ENCODE data around the gene PRCC. TPM values are rescaled to one million over a fixed set of nuclear protein-coding genes. Genes with fewer than 3 reads are reported as not detected.

PRCC gene
- total RNA-seq, 1 donor from 2014 or later = 117 TPM

DNA sequence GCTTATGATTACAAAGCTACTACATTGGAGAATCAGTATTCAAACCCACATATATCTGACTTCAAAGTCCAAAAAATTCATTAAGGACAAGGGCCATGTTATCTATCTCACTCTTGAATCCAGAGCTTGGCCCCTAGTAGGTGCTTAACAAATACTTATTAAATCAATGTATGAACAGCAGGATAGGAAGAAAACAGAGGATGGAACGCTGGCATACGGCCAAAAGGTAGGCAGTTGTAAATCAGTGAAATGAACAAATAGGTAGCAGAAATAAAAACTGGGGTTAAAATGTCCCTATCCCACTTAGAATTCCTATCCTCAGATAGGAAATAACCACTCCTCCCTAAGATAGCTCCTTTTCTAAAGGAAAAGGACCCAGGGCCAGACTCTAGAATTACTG is 28.4 kb upstream of the PRCC start:
- Mint-ChIP-seq H3K9me3 (no peaks in the 10 kb centered on the region), H3K4me1 (ENCODE audit: low read depth) (peaks cover 36% of the 10 kb centered on the region), H3K27ac (peak overlapping the region; percentile 10), H3K36me3 (ENCODE audit: low read depth) (peaks cover 42% of the 10 kb centered on the region), H3K4me3 (peak overlapping the region; percentile 69), H3K27me3 (ENCODE audit: insufficient read depth) (no peaks in the 10 kb centered on the region)
- intact Hi-C loops (cut with micrococcal nuclease) = no loop called here
- no peak for DNase-seq (ENCODE audit: low spot score)

- H3K27me3 Mint-ChIP-seq (ENCODE audit: insufficient read depth) = no peaks in the 10 kb centered on the region
- no peak for DNase-seq (ENCODE audit: low spot score)
- H3K27ac Mint-ChIP-seq = peak overlapping the region; percentile 94
- H3K4me1 Mint-ChIP-seq (ENCODE audit: low read depth) = peaks cover 47% of the 10 kb centered on the region
- peak overlapping the region; percentile 93 for H3K4me3 Mint-ChIP-seq
- no peaks in the 10 kb centered on the region for H3K9me3 Mint-ChIP-seq
- peaks cover 47% of the 10 kb centered on the region for H3K36me3 Mint-ChIP-seq (ENCODE audit: low read depth)
- intact Hi-C loops (cut with micrococcal nuclease) = loop anchor here (5.0 to 10.0 kb wide), 4 partner anchors 238 to 883 kb away; partner anchors contain the start of genes ETV3, GON4L, MEF2D and SLC25A44
Observed at GRCh38 chr1:156740237-156740740, 27.0 kb upstream of the PRCC start.

DNA sequence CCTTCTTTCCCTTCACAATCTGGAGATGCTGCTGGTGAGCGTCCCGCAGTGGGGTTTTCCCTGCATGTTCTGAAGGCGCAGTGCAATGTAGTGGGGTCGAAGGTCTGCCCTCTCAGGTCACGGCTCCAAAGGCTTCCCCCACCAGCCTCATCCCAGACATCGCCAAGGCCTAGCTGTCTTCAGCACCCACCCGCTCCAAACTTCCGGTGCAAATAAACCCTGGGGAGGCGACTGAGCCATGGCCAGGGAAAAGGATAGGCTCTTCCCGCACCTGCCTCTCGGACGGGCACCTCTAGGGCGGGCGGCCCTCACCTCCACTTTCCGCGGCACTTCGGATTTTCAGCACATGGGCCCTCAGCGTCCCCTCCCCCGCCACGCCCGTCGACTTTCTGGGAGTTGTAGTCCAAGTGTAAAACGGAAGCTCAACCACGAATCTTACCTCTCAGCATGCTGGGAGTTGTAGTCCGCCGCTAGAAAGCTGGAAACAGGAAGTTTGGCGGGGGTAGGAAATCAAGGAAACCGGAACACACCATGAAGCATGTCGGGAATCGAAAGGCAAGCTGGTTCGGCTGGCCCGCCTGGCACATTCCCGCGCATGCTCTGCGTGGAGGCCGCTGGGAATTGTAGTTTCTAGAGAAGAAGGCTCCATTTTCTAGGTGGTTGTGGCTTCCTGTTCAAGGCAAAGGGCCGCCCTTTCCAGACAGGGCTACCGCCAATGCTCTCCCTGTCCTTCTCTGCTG is 26.4 kb upstream of the PRCC start, which contains the start of gene MRPL24:
TSS of gene MRPL24 (minus strand) at position 348 of the 740 bp plus-strand sequence. CDS start 2,384 bp downstream, outside the sequence.
- peaks cover 53% of the 10 kb centered on the region for H3K36me3 Mint-ChIP-seq (ENCODE audit: low read depth)
- peak within 1 kb of the TSS; percentile 94 for H3K27ac Mint-ChIP-seq

DNA sequence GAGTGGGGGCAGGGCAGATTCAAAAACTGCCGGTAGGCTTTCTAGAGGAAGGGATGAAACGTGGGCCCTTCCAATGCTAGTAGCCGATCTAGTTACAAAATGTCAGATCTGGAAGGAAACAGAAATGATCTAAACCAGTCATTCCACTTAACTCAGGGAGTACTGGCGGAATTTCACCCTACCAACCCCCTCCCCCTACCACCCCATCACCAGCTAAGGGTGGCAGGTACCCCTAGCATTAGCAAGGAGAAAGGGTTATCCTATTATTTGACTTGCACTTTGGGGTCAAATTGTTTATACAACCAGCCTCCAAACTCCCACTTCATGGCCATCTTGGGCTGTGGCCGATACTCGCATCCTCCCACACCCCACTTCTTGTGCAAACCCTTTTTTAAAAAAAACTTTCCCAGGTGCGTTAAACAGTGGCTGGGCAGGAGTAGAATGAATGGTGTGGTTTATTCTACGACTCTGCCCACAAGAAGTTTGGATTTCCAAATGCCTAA is 25.8 kb upstream of the PRCC start:
- intact Hi-C loops (cut with micrococcal nuclease) = loop anchor here (1.0 to 10.0 kb wide), 9 partner anchors 10 to 884 kb away; partner anchors contain the start of genes CCT3, ETV3, GON4L and HDGF
- peak overlapping the region; percentile 94 for H3K27ac Mint-ChIP-seq
- DNase-seq (ENCODE audit: low spot score) = no peak
- peaks cover 60% of the 10 kb centered on the region for H3K4me1 Mint-ChIP-seq (ENCODE audit: low read depth)
- H3K36me3 Mint-ChIP-seq (ENCODE audit: low read depth) = peaks cover 57% of the 10 kb centered on the region
- H3K4me3 Mint-ChIP-seq = peak overlapping the region; percentile 93
- H3K27me3 Mint-ChIP-seq (ENCODE audit: insufficient read depth) = no peaks in the 10 kb centered on the region
- H3K9me3 Mint-ChIP-seq = no peaks in the 10 kb centered on the region

More for the DNA sequence above, 26.4 kb upstream of the PRCC start, which contains the start of gene MRPL24:
- Mint-ChIP-seq H3K4me1 (ENCODE audit: low read depth) (peaks cover 53% of the 10 kb centered on the region), H3K4me3 (peak within 1 kb of the TSS; percentile 93), H3K9me3 (no peaks in the 10 kb centered on the region), H3K27me3 (ENCODE audit: insufficient read depth) (no peaks in the 10 kb centered on the region)
- intact Hi-C loops (cut with micrococcal nuclease) = loop anchor here (1.0 to 10.0 kb wide), 9 partner anchors 10 to 884 kb away; partner anchors contain the start of genes CCT3, ETV3, GON4L and HDGF
- DNase-seq (ENCODE audit: low spot score) = peak; percentile 97

DNA sequence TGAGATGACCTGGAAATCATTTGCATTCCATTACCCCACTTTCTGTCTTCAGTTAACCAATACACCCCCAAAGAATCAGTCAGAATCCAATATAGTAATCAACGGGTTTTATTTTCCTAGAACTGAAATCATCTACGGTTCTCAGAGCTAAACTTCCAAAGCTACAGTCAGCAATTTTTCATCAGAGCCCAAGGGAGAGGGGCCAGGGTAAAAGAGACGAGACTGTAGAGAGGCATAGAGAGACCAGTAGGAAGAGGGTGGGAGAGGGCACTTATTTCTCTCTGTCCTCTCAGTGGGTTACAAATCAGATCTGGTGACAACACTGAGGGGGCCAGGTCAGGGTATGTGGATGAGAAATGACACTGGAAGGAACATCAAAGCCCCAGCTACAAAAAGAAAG is 25.3 kb upstream of the PRCC start:
- intact Hi-C loops (cut with micrococcal nuclease) = loop anchor here (5.0 to 10.0 kb wide), 4 partner anchors 240 to 885 kb away; partner anchors contain the start of genes ETV3, GON4L, MEF2D and SLC25A44
- peak overlapping the region; percentile 94 for H3K27ac Mint-ChIP-seq
- H3K27me3 Mint-ChIP-seq (ENCODE audit: insufficient read depth) = no peaks in the 10 kb centered on the region
- H3K9me3 Mint-ChIP-seq = no peaks in the 10 kb centered on the region
- H3K4me3 Mint-ChIP-seq = peak overlapping the region; percentile 93
- peaks cover 63% of the 10 kb centered on the region for H3K4me1 Mint-ChIP-seq (ENCODE audit: low read depth)
- DNase-seq (ENCODE audit: low spot score) = no peak
- H3K36me3 Mint-ChIP-seq (ENCODE audit: low read depth) = peaks cover 56% of the 10 kb centered on the region

GRCh38 chr1:156742801-156743200 is 24.5 kb upstream of the PRCC start:
- no peaks in the 10 kb centered on the region for H3K27me3 Mint-ChIP-seq (ENCODE audit: insufficient read depth)
- H3K4me3 Mint-ChIP-seq = peak overlapping the region; percentile 28
- no peaks in the 10 kb centered on the region for H3K9me3 Mint-ChIP-seq
- peaks cover 56% of the 10 kb centered on the region for H3K36me3 Mint-ChIP-seq (ENCODE audit: low read depth)
- peaks cover 69% of the 10 kb centered on the region for H3K4me1 Mint-ChIP-seq (ENCODE audit: low read depth)
- DNase-seq (ENCODE audit: low spot score) = no peak
- H3K27ac Mint-ChIP-seq = peak overlapping the region; percentile 94
- intact Hi-C loops (cut with micrococcal nuclease) = loop anchor here (5.0 to 10.0 kb wide), 4 partner anchors 240 to 886 kb away; partner anchors contain the start of genes ETV3, GON4L, MEF2D and SLC25A44

- intact Hi-C loops (cut with micrococcal nuclease) = loop anchor here (5.0 to 10.0 kb wide), 4 partner anchors 241 to 886 kb away; partner anchors contain the start of genes ETV3, GON4L, MEF2D and SLC25A44
- Mint-ChIP-seq H3K27me3 (ENCODE audit: insufficient read depth) (no peaks in the 10 kb centered on the region), H3K27ac (peak overlapping the region; percentile 43), H3K36me3 (ENCODE audit: low read depth) (peaks cover 56% of the 10 kb centered on the region), H3K9me3 (no peaks in the 10 kb centered on the region), H3K4me3 (no peak overlapping the region), H3K4me1 (ENCODE audit: low read depth) (peaks cover 75% of the 10 kb centered on the region)
- DNase-seq (ENCODE audit: low spot score) = no peak
Observed at GRCh38 chr1:156743367-156744302, 23.7 kb upstream of the PRCC start.

DNA sequence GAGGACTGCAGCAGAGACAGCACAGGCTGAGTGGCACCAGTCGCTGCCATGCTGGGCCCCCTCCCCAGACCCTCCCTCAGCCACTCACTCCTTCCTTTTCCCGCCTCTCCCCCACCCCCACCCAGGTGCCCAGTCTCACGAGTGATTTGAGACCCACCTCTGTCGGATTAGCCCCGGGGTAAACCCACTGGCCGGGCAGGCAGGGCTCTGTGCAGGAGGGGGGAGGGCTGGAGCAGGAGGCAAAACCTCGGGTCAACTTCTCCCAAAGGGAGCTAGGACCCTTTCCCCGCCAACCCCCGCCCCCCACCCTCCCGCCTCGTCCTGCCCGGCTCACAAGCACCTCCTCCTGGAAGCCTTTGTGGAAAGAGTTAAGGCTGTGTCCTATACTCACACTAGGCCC is 23.0 kb upstream of the PRCC start:
- Mint-ChIP-seq H3K4me3 (no peak overlapping the region), H3K36me3 (ENCODE audit: low read depth) (peaks cover 56% of the 10 kb centered on the region), H3K27ac (no peak overlapping the region), H3K9me3 (no peaks in the 10 kb centered on the region), H3K27me3 (ENCODE audit: insufficient read depth) (no peaks in the 10 kb centered on the region), H3K4me1 (ENCODE audit: low read depth) (peaks cover 75% of the 10 kb centered on the region)
- intact Hi-C loops (cut with micrococcal nuclease) = loop anchor here (5.0 to 10.0 kb wide), 4 partner anchors 242 to 887 kb away; partner anchors contain the start of genes ETV3, GON4L, MEF2D and SLC25A44
- no peak for DNase-seq (ENCODE audit: low spot score)

- Mint-ChIP-seq H3K27ac (peak overlapping the region; percentile 46), H3K4me1 (ENCODE audit: low read depth) (peaks cover 78% of the 10 kb centered on the region)
Observed at GRCh38 chr1:156744786-156745419, 22.4 kb upstream of the PRCC start.

DNA sequence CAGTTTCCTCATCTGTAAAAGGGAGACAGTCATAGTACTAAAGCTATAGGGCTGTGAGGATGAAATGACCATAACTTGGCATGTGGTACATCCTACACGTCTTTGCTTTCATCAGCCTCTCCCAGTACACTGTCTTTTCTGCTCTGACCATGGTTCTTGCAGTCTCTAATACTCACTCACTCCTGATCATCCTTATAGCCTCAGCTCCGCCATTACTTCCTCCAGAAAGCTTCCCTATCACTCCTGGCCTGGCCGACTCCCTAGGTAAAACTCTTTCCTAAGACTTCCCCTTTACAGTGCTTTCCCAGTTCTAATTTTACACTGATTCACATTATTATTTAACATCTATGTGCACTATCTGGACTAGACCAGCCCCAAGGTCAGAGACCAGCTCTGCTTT is 21.5 kb upstream of the PRCC start:
- H3K36me3 Mint-ChIP-seq (ENCODE audit: low read depth) = peaks cover 60% of the 10 kb centered on the region
- H3K4me1 Mint-ChIP-seq (ENCODE audit: low read depth) = peaks cover 85% of the 10 kb centered on the region
- no peaks in the 10 kb centered on the region for H3K9me3 Mint-ChIP-seq
- peak overlapping the region; percentile 83 for H3K27ac Mint-ChIP-seq
- H3K27me3 Mint-ChIP-seq (ENCODE audit: insufficient read depth) = no peaks in the 10 kb centered on the region
- intact Hi-C loops (cut with micrococcal nuclease) = loop anchor here (10.0 kb wide), 2 partner anchors 389 to 551 kb away; partner anchors contain the start of genes ETV3 and SLC25A44
- H3K4me3 Mint-ChIP-seq = peak overlapping the region; percentile 100
- no peak for DNase-seq (ENCODE audit: low spot score)

More at GRCh38 chr1:156744786-156745419, 22.4 kb upstream of the PRCC start:
- Mint-ChIP-seq H3K9me3 (no peaks in the 10 kb centered on the region), H3K4me3 (no peak overlapping the region), H3K36me3 (ENCODE audit: low read depth) (peaks cover 60% of the 10 kb centered on the region), H3K27me3 (ENCODE audit: insufficient read depth) (no peaks in the 10 kb centered on the region)
- intact Hi-C loops (cut with micrococcal nuclease) = loop anchor here (5.0 to 10.0 kb wide), 4 partner anchors 243 to 888 kb away; partner anchors contain the start of genes ETV3, GON4L, MEF2D and SLC25A44
- no peak for DNase-seq (ENCODE audit: low spot score)

DNA sequence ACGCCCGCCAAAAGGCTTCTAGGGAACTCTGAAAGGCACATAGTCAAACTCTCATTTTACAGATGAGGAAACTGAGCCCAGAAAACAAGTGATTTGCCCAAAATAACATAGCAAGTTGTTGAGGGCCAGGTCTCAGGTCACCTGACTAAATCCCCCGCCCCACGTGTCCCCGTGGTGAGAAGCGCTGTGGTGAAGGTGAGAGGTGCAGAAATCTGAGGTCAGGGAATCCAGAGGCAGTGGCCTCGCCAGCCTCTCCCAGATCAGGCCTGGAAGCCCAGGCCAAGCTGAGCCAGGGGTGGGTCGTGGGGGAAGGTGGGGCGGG is 21.0 kb upstream of the PRCC start:
- H3K4me3 Mint-ChIP-seq = peak overlapping the region; percentile 100
- H3K27me3 Mint-ChIP-seq (ENCODE audit: insufficient read depth) = no peaks in the 10 kb centered on the region
- H3K9me3 Mint-ChIP-seq = no peaks in the 10 kb centered on the region
- peaks cover 82% of the 10 kb centered on the region for H3K4me1 Mint-ChIP-seq (ENCODE audit: low read depth)
- H3K27ac Mint-ChIP-seq = peak overlapping the region; percentile 94
- peaks cover 57% of the 10 kb centered on the region for H3K36me3 Mint-ChIP-seq (ENCODE audit: low read depth)
- DNase-seq (ENCODE audit: low spot score) = no peak
- intact Hi-C loops (cut with micrococcal nuclease) = loop anchor here (10.0 kb wide), 2 partner anchors 388 to 552 kb away; partner anchors contain the start of genes ETV3 and SLC25A44

Data from activated T-helper 1 cell treated with anti-CD3 and anti-CD28 coated beads, Interleukin-12 subunit alpha, Interleukin-12 subunit beta, Interleukin-2, Interleukin-4 antibody, amounts not matched to agents 30 ng/mL and 10 ng/mL and 1 ng/mL, durations not matched to agents 14 hours and 24 hours and 36 hours (primary cell).